Islet of Langerhans (tissue), 1 donor: ENCODE results near the gene SSR4.

Experiments
- FAIRE-seq: peaks from one replicate; lab custom pipeline; 2011; peaks lifted over from hg19 to GRCh38; lab: Jason Lieb, UNC

Gene SSR4

DNA sequence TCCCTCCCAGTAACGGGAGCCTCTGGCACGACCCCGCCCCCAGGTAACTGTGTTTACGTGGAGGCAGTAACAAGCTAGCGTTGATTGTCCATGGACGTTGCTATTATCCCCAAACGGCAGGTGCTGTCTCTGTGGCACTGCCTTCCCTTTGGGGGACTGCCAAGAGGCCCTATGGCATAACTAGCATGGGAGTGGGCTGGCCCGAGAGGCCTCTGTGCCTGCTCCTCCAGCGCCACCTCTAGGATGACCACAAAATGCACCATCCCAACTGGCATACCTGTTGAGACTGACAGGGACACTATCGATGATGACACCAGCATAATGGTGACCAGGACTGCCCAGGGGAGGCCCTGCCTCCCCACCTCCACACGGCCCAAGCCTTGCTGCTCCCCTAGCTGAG is 12.2 kb upstream of the SSR4 start:
- no peak for FAIRE-seq

DNA sequence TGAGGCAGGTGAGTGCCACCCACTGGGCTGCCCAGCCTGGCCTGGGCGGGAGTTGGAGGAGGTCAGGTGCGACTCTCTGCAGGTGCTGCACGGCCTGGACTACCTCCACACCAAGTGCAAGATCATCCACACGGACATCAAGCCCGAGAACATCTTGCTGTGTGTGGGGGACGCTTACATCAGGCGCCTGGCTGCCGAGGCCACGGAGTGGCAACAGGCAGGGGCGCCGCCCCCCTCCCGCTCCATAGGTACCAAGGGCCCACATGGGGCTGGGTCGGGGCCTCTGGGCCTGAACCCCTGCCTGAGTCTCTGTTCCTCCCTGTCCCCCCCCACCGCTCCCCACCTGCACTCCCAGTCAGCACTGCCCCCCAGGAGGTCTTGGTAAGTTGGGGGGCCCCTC is 11.6 kb upstream of the SSR4 start:
- FAIRE-seq, result no peak

DNA sequence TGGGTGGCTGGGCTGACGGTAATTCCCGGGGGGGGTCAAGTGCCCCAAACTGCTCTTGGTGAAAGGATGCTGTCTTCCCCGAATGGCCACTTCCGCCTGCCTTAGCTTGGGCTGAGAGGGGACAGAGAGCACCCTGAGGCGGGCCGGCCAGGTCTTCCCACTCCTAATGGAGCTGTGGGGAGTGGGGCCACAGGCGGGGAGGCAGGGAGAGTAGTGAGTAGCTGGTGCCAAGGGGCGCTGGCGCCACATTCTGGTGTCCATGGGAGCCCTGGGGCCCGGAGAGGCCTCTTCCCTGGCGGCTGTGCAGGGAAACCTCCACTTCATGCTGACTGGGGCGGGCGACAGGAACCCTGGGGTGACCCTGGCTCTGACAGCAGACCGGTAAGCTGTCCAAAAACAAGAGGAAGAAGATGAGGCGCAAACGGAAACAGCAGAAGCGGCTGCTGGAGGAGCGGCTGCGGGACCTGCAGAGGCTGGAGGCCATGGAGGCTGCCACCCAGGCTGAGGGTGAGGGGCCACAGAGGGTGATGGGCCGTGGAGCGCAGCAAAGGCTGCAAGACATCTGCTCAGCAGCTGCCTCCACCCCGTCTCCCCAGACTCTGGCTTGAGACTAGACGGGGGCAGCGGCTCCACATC is 11.0 kb upstream of the SSR4 start:
- FAIRE-seq, result no peak

DNA sequence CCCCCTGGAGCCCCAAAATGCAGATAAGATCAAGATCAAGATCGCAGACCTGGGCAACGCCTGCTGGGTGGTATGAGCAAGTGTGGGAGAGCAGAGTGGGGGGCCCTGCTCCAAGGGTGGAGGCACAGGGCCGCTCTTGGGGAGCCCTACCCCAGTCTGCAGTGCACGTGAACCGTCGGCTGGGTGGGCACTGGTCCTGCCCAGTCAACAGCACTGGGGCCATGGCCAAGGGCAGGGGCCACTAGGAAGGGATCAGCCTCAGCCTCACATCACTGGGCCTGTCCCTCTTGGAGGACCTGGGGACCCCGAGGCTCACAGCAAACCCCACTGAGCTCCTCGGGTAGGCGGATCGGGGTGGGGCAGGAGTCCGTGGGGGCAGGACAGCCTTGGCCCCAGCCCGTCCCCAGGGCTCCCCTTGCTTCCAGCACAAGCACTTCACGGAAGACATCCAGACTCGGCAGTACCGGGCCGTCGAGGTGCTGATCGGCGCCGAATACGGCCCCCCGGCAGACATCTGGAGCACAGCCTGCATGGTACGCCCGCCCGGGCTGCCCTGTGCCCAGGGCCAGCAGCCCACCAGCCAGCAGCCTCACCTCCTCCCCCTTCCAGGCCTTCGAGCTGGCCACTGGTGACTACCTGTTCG is 10.0 kb upstream of the SSR4 start:
- no peak for FAIRE-seq

DNA sequence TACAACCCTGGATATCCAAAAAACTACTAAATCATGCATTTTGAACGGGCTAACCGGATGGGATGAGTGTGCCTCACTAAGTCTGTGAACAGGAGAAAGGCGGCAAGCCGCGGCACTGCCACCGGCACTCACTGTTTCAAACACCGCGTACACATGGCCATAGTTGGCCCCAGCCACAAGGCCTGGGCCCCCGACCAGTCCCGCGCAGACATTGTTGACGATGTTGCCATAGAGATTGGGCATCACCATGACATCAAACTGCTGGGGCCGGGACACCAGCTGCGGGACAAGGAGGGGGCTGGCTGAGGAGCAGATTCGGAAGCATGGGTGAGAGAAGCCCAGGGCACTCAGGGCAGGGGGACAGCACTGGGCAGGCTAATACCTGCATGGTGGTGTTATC is 7.8 kb upstream of the SSR4 start:
- no peak for FAIRE-seq

DNA sequence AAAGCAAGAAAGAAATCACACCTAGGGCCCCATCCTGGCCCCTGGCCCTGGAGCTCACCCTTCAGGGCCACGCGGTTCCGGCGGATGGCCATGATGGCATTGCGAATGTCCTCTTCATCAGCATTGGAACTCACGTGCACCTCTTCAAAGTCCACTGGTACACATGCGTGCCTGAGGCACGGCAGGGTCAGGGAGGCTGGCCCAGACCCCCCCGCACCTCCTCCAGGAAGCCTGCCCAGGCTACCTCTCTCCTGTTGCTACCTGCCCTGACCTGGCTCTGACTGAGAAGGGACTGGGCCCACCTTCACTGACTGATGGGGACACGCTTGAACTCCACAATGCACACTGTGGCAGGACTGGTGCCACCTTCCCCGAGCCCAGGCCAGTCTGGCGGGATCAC is 4.8 kb upstream of the SSR4 start:
- no peak for FAIRE-seq

DNA sequence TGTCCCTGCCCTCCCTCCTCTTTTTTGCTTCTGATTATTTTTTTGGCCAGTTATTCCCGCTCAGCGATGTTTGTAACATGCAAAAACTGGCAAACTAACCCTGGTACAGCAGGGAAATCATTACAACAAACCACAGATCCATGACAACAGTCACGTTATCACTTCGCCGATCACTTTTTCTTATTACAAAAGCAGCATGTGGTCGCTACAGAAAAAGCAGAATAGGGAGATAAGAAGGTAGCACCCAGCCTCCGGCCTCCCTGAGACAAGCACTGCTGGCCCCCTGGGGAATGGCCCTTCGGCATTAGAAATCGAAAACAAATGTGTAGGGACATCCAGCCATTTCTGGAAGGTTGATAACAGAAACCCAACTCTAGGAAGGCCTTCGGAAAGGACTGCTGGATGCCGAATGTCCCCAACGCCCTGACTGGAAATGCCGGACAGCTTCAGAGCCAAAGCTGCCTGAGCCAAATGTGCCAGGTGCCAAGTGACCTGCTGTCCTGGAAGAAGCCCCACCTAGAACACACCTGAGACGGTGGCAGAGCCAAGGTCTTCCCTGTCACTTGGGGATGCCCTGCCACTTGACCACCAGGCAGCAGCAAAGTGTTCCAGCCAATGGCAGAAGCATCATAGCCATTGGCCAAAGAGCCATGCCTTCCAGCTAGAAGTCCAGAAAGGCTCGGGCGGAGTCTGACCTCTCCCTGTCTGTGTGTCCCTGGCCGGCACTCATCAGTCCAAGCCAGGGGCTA is 3.2 kb upstream of the SSR4 start:
- no peak for FAIRE-seq

DNA sequence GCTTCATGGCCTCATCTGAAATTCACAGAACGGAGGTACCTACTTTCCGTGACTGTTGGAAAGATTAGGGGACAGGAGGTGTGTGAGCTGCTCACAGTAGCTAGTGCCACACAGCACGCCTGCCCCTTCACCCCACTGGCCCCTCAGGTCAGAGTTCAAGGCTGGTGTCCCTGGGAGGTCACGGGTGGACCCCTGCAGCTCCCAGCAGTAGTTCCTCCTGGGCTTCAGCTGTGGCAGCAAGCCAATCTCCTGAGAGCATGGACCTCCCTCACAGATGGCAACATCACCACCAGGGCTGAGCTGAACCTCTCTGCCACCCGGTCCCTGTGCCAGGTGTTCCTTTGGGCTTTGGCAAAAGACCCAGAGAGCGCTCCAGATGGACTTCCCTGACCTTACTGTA is 2.1 kb upstream of the SSR4 start:
- no peak for FAIRE-seq

DNA sequence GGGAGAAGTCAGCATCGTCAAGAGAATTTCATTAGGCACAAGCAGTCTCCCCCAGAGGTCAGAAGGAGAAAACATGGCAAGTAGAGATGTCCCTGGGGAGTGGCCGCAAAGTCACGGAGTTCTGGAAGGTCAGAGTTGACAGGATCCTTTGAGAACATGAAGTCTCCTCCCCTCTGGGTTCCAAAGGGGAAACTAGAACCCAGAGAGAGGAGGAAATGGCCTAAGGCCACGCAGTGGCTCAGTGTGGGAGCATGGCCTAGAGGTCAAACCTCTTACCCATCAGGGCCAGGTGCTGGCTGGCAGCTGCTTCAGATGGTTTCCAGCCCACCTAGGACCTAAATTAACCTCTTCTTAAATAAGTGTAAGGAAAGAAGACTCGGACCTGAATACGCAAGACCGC is 1.2 kb upstream of the SSR4 start:
- no peak for FAIRE-seq

DNA sequence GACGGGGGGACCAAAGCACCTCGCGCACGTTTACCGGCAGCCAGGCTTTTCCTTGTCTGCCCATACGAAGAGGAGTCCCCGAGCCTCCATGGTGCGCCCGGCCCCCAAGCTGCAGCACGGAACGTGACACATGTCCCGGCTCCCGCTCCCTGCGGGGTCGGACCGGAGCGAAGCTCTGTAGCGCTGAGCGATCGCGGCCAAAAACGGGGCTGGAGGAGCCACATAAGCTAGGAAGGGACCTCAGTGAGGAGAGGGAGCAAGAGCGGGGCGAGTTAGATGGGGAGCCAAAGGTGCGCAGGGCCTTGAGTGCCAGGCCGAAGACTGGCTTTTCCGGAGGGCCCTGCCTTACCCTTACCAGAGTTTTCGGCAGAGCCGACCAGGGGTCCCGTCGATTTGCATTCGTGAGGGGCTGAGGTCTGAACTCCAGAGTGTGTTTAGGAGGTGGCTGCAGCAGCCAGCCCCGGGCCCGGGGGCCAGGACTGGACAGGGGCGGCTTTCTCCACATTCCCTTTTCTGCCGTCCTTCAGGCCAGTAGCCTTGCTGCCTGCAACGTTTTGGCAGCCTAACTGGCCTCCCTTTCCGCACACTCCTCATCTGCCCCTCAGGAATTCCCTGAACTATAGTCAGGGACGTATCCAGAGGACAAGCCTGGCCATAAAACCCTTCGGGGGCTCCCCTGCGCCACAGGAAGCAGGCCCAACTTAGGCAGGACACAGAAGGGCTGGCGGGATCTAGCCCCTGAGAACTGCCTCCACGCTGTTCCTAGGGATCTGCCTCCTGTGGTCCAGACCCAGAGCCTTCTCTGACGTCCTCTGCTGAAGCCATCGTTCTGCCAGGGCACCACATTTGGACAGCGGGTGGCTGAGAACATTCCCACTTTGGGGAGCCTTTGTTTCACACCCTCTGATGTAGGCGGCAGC is 689 bp downstream of the SSR4 start:
- FAIRE-seq, result no peak

DNA sequence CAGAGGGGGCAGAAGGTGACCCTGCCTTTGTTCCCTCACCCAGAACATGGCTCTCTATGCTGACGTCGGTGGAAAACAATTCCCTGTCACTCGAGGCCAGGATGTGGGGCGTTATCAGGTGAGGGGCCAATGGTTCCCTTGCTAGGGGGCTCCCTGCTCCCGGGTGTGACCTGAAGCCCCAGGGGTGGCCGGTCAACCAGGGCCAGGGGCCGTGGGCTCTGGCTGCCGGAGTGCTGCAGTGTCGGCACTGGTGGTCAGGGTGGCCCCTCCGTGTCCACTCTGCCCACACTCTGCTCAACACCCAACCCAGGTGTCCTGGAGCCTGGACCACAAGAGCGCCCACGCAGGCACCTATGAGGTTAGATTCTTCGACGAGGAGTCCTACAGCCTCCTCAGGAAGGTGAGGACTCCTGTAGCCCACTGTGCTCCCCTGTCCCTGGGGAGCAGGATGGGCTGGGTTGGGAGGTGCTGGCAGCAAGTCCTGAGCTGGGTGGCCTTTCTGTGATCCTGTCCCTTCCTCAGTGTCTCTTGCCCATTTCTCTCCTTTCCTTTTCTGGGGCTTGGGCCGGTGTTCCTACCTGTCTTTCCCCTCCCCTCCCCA is 3.0 kb downstream of the SSR4 start:
- no peak for FAIRE-seq

DNA sequence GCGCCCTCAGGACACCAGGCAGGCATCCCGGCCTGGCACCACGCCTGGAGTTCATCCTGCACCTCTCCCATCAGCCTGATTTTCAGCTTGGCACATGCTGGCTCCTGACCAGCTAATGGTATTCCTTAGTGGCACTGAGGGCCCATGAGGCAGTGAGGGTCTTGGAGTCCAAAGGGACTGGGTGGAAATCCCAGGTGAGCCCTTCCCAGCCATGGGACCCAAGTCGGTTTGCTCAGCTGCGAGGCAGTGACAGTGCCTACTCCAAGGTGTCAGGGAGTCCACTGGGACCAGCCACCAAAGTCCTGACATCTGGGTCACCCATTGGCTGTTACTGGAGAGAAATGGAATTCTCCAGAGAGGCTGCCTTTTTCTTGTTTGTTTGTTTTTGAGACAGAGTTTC is 4.9 kb downstream of the SSR4 start:
- FAIRE-seq, result no peak

DNA sequence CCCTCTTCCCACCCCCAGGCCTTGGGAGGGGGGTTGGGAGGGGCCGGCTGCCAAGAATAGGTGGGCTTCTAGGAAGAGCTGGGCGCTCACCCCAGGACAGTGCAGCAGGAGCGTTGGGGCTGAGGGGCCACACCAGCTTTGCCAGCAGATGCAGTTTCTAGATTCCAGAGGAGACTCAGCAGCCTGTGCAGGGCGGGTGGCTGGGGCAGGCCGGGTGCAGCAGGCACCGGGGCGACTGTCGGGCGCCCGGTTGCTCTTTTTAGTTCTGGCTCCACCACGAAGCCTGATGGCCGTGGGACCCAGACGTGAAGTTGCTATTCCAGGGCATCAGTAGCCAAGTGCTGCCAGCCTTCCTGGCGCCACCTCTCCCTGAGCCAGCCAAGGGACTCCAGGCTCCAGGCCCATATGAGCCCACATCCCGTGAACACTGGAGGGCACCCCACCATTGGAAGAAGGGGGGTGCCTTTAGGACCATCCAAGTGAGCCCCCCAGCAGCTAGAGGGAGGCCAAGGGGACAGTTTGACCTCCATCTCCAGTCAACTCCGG is 5.8 kb downstream of the SSR4 start:
- FAIRE-seq, result no peak

DNA sequence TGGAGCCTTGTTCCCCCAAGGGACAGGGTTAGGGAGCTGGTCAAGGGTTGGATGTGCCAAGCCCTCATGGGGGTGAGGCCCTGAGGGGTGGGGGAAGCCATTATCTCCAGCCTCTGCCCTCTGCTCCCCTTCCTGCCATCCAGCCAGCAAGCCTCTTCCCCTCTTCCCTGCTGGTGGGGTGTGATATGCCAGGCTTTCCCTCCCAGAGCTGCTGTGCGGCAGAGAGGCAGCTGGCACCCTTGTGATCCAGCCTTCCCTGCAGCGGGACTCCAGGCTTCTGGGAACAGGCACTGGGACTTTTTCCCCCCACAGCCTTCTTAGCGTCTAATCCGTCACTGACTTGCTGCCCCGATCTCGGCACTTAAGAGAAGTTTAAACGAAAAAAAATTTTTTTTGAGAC is 6.3 kb downstream of the SSR4 start:
- no peak for FAIRE-seq

DNA sequence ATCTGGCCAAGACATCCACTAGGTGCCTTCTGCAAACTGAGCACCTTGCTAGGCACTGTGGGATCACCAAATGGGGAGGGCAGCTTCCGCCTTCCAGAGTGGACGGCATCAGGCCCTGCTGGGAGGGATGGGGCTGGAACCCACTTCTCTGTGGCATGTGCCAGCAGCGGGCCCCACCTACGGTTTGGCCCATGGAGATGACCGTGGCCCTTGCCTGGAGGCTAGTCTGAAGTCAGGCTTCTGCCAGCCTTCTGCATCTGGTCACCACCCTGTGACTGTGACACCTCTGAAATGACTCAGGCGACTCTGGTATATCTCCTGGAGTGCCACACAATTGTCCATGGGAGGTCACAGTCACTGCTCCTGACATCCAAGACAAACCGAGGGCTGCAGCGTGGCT is 7.2 kb downstream of the SSR4 start:
- FAIRE-seq, result no peak

DNA sequence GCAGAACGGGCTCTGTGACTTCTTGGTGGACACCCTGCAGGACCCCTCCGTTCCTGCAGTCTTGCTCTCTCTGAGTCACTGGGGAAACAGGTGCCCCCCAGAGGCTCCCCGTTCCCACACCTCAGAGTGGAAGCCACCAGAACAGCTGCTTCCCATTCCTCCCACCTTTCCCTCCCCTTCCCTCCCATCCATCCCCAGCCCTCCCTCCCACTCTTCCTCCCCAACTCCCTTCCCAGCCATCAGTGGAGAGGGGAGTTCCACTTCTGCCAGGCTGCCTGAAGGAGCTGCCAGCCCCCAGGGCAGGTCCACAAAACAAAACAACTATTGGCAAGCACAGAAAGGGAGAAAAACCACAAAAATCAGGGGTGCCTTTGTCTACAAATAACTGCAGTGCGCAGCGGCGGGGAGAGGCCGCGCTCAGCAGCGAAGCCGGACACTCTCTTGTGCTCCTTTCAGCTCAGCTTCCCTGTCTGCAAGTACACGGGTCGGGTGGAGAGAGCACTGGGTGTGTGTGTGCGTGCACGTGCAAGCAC is 8.1 kb downstream of the SSR4 start:
- FAIRE-seq, result no peak

DNA sequence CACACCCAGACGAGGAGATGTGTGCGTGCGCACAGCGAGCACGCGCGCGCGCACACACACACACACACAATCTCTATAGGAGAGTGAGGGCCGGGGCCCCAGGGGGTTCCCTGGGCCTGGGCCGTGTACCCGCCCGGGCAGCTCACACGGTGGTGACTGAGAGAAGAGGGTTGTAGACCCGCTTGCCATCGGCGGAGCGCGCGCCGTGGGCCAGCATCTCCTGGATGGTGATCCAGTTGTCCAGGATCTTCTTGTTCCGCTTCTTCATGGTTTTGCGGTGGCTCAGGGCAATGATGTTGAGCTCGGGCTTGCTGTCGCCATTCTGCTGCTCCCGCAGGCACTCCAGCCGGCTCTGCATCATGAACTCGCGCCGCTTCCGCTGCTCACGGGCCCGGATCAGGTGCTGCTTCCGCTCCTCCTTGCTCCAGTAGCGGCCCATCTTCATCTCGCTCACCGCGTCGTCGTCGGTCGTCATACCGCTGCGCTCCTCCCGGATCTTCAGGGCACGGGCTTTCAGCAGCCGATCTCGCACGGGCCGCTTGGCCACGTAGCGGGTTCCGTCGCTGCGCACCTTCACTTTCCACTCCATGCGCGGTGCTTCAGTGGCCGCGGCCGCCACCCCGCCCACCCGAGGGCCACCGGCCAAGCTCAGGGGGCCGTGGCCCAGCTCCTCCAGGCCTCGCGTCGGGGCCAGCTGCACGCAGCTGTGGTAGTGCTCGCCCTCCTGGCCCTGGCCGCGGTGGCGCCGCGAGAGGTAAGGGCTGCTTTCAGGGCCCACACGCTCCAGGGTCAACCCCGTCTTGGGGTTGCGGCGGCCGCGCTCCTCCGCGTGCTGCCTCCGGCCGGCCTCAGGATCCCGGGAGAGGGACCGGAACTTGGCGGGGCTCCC is 9.0 kb downstream of the SSR4 start:
- no peak for FAIRE-seq

DNA sequence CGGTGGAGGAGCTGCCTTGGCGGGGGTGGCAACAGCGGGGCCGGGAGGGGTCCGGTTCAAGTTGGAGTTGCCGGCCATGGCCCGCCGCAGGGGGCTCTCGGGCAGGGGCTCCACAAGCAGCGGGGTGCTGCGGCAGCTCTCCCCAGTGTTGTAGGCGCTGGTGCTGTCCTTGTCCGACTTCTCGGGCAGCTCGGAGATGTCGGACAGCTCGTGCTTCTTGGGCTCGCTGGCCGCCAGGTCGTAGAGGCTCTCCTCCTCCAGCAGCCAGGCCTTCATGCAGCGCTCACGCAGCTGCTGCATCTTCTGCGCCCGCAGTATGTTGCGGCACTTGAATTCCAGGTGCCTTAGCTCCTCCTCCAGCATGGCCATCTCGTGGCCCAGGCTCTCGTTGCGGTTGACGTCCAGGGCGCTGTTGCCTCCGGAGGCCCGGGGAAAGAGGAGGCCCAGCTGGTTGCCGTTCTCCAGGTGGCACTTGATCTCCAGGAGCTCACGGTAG is 9.7 kb downstream of the SSR4 start:
- no peak for FAIRE-seq

DNA sequence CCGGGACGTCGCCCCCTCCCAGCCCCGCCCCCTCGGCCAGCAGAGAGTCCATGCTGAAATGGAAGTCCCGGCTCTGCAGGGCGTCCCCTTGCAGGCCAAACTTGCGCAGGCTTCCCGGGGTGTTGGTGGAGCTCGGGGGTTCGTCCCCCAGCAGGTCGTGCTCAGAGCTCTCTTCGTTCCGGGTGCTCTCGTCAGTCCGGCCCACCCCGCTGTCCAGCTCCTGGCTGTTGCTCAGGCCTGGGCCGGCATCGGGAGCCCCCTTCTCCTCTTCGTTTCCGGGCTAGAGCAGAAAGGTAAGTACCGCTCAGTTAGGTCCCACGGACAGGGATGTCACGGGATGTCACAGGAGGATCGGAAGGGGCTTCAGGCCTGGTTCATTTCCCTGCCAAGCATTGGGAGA is 10.2 kb downstream of the SSR4 start:
- no peak for FAIRE-seq

DNA sequence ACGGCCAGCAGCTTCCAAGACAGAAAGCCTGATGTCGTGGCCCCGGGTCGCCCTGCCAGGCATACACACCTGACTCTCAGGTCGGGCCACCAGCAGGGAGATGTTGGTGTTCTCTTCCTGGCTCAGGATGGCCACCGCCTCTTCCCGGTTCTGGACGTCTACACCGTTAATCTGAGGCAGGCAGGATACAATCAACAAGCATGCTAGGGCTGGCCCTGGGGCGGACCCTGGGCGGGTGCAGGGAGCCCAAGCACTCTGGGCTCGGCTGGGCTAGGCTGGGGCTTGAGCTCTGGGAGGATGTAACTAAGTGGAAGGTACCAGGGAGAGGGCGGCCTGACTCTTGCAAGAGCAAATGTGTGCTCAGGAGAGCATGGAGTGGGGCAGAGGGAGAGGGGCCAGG is 11.0 kb downstream of the SSR4 start:
- no peak for FAIRE-seq
